Ishikawa (cell line): Measurements from ENCODE around the gene CD37.

Source experiments
- CEBPB ChIP-seq: IDR thresholded peaks from 2 replicates; pipeline ENCODE4 v1.6.1; 2012
- EP300 ChIP-seq: IDR thresholded peaks from 2 replicates; pipeline ENCODE4 v1.6.1; 2012; ENCODE audit warnings: borderline replicate concordance
- FOXM1 ChIP-seq: IDR thresholded peaks from 2 replicates; pipeline ENCODE4 v1.6.1; 2012; ENCODE audit warnings: low read depth, borderline replicate concordance
- REST ChIP-seq: IDR thresholded peaks from 2 replicates; pipeline ENCODE4 v1.6.1; 2012; ENCODE audit warnings: low read depth, mild to moderate bottlenecking
- TAF1 ChIP-seq: IDR thresholded peaks from 2 replicates; pipeline ENCODE4 v1.6.1; 2012; ENCODE audit warnings: low read depth, mild to moderate bottlenecking
- TEAD4 ChIP-seq: IDR thresholded peaks from 2 replicates; pipeline ENCODE4 v1.6.1; 2012
- YY1 ChIP-seq: IDR thresholded peaks from 2 replicates; pipeline ENCODE4 v1.6.1; 2012; ENCODE audit warnings: low read depth

DNA sequence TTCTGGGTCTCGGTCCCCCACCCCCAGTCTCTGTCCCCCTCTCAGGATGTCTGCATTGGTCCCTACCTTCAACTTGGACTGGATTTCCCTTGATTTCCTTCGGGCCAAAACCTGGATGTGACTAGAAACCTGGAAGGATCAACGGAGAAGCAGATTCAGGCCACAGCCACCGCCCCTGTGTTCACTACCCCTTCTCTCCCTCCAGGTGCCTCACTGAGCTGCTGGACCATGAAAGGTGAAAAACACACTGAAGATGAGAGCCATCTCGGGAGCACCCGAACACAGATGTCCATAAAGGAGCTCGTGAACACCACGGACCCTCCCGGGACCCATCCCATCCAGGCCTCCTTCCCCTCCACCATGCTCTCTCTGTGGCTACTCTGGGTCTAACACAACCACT, 22.0 kb downstream of the CD37 start:
- no peak for TF ChIP-seq TEAD4
- no peak for TF ChIP-seq FOXM1
- no peak for TF ChIP-seq REST
- TF ChIP-seq CEBPB, result no peak
- TF ChIP-seq TAF1, result no peak
- no peak for TF ChIP-seq EP300
- no peak for TF ChIP-seq YY1
